ENCODE results near the gene TTC9B.

DNA sequence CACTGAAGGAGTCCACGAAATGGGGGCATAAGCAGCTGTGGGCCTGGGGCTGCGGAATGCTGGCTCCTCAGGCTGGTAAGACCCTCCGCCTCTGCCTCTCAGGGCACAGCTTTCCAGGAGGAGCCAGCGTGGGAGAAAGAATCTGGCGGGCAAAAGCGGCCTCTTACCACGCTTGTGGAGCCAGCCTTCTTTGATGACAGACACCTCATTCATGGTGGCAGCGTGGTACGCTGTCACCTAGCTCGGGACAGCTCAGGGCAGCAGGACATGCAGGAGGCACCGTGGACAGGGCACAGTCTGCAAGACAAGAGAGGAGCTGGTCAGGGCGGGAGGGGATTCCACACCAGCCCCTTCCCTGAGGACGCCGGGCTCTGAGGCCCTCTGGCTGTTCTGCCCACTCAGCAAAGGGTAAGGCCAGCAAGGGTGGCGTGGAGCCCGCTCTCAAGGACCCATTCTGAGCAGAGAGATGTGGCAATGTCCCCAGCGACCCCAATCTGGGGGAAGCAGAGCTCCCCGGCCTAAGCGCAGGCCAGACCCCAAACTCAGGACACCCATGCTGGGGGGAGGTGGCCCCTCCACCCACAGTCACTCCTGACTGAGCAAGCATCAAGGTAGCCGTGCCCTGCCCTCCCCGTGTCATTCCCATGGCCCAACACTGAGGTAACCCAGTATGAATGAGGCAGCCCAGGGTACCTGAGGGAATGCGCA, 47.0 kb upstream of the TTC9B start:
- no peak for TF ChIP-seq CTCF (conservative IDR thresholded peaks at IDR 0.05; ENCODE audit: low read depth in 2 of 2)
- no peak for TF ChIP-seq EZH2 (IDR thresholded peaks at IDR 0.05; ENCODE audit: low read depth, unreplicated experiment)
- no peak for TF ChIP-seq POLR2AphosphoS5 (IDR thresholded peaks at IDR 0.05; ENCODE audit: low read depth)
- TF ChIP-seq, protein P1, sequence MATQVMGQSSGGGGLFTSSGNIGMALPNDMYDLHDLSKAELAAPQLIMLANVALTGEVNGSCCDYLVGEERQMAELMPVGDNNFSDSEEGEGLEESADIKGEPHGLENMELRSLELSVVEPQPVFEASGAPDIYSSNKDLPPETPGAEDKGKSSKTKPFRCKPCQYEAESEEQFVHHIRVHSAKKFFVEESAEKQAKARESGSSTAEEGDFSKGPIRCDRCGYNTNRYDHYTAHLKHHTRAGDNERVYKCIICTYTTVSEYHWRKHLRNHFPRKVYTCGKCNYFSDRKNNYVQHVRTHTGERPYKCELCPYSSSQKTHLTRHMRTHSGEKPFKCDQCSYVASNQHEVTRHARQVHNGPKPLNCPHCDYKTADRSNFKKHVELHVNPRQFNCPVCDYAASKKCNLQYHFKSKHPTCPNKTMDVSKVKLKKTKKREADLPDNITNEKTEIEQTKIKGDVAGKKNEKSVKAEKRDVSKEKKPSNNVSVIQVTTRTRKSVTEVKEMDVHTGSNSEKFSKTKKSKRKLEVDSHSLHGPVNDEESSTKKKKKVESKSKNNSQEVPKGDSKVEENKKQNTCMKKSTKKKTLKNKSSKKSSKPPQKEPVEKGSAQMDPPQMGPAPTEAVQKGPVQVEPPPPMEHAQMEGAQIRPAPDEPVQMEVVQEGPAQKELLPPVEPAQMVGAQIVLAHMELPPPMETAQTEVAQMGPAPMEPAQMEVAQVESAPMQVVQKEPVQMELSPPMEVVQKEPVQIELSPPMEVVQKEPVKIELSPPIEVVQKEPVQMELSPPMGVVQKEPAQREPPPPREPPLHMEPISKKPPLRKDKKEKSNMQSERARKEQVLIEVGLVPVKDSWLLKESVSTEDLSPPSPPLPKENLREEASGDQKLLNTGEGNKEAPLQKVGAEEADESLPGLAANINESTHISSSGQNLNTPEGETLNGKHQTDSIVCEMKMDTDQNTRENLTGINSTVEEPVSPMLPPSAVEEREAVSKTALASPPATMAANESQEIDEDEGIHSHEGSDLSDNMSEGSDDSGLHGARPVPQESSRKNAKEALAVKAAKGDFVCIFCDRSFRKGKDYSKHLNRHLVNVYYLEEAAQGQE (IDR thresholded peaks at IDR 0.05; ENCODE audit: unreplicated experiment), result no peak
- no peak for TF ChIP-seq JUNB (IDR thresholded peaks at IDR 0.05; ENCODE audit: unreplicated experiment)
